ENCODE measurements around the gene ZC3H11A. TPM values are rescaled to one million over a fixed set of nuclear protein-coding genes. Genes with fewer than 3 reads are reported as not detected.

ZC3H11A gene
- total RNA-seq, 2 donors from 2014 or later: 65.6 to 66.9 TPM

DNA sequence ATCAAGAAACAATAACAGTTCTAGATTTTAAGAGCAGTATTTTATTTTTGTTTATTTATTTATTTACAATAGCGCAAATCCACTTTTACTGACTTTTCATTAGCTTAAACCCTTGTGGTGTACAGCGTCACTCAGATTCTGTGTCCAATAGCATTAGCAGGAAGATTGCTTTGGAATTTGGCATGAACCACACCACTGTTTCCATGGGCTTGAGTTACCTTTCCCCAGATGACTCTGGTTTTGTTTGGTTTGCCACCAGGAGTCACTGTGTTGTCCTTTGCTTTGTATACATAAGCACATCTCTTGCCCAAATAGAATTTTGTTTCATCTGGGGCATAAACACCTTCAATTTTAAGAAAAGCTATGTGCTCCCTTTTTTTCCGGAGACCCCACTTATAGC is 40.1 kb downstream of the ZC3H11A start:
- WGBS, 2 donors: 95 to 97% methylated on average over 3 of the region's 3 CpGs
- peaks cover 8 to 39% of the 10 kb centered on the region in 2 donors for H3K36me3 ChIP-seq (replicated peaks in 1 of 2; ENCODE audit: insufficient read depth in 1 of 2, low read depth in 2 of 2)
- no peak for DNase-seq

GRCh38 chr1:203839081-203839480 is 43.7 kb downstream of the ZC3H11A start:
- no peak for TF ChIP-seq POLR2A (IDR thresholded peaks at IDR 0.05)
- TF ChIP-seq, protein P1, sequence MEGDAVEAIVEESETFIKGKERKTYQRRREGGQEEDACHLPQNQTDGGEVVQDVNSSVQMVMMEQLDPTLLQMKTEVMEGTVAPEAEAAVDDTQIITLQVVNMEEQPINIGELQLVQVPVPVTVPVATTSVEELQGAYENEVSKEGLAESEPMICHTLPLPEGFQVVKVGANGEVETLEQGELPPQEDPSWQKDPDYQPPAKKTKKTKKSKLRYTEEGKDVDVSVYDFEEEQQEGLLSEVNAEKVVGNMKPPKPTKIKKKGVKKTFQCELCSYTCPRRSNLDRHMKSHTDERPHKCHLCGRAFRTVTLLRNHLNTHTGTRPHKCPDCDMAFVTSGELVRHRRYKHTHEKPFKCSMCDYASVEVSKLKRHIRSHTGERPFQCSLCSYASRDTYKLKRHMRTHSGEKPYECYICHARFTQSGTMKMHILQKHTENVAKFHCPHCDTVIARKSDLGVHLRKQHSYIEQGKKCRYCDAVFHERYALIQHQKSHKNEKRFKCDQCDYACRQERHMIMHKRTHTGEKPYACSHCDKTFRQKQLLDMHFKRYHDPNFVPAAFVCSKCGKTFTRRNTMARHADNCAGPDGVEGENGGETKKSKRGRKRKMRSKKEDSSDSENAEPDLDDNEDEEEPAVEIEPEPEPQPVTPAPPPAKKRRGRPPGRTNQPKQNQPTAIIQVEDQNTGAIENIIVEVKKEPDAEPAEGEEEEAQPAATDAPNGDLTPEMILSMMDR (IDR thresholded peaks at IDR 0.05): no peak
- 47 to 51% methylated on average over 5 of the region's 5 CpGs for WGBS, 2 donors
- Histone ChIP-seq H3K9me3 (no peaks in the 10 kb centered on the region), H3K4me3 (no peak overlapping the region), H3K36me3 (replicated peaks in 1 of 2; ENCODE audit: insufficient read depth in 1 of 2, low read depth in 2 of 2) (peaks cover 8 to 33% of the 10 kb centered on the region in 2 donors), H3K4me1 (no peaks in the 10 kb centered on the region), H3K27ac (peak overlapping the region in 1 of 4 donors; percentile 18), H3K27me3 (no peaks in the 10 kb centered on the region)
- ATAC-seq (no peak), DNase-seq (no peak)
- intact Hi-C loops (cut with DNase I): no loop called here

More for the DNA sequence above, 40.1 kb downstream of the ZC3H11A start:
- Histone ChIP-seq H3K4me3 (no peak overlapping the region), H3K9me3 (no peaks in the 10 kb centered on the region), H3K27me3 (no peaks in the 10 kb centered on the region), H3K27ac (no peak overlapping the region), H3K4me1 (no peaks in the 10 kb centered on the region)
- TF ChIP-seq, protein P1 (IDR thresholded peaks at IDR 0.05): no peak
- no peak for TF ChIP-seq POLR2A (IDR thresholded peaks at IDR 0.05)
- no peak for ATAC-seq
- intact Hi-C loops (cut with DNase I): no loop called here

DNA sequence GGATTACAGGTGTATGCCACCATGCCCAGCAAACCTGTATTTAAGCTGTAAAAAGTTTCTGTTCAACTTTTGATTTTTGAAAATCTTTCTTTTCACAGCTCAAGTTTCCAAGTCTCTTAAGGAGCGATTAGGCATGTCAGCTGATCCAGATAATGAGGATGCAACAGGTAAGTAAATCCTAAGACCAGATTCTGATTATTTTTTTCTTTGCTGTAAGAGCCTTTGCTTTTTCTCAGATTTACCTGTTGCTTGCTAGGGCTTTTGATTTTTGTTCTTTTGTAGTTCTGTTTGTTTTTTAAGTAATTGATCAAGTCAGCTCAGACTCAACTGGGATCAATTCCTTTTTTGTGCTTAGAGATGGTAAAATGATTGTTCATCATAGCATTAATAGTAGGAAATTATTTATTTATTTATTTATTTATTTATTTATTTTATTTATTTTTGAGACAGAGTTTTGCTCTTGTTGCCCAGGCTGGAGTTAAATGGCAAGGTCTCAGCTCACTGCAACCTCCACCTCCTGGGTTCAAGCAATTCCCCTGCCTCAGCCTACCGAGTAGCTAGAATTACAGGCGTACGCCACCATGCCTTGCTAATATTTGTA is 44.9 kb downstream of the ZC3H11A start:
- DNase-seq: no peak
- no peaks in the 10 kb centered on the region for H3K9me3 ChIP-seq
- 94 to 96% methylated on average over 4 of the region's 4 CpGs for WGBS, 2 donors
- ATAC-seq: no peak
- TF ChIP-seq, protein P1 (IDR thresholded peaks at IDR 0.05): no peak
- no peak for TF ChIP-seq POLR2A (IDR thresholded peaks at IDR 0.05)
- H3K27me3 ChIP-seq: no peaks in the 10 kb centered on the region
- no peaks in the 10 kb centered on the region for H3K4me1 ChIP-seq
- peaks cover 8 to 27% of the 10 kb centered on the region in 2 donors for H3K36me3 ChIP-seq (replicated peaks in 1 of 2; ENCODE audit: insufficient read depth in 1 of 2, low read depth in 2 of 2)
- H3K4me3 ChIP-seq: no peak overlapping the region
- H3K27ac ChIP-seq: no peak overlapping the region
- intact Hi-C loops (cut with DNase I): no loop called here

GRCh38 chr1:203842559-203842876 is 47.1 kb downstream of the ZC3H11A start:
- no peaks in the 10 kb centered on the region for H3K9me3 ChIP-seq
- H3K4me3 ChIP-seq: no peak overlapping the region
- peaks cover 9 to 24% of the 10 kb centered on the region in 2 donors for H3K36me3 ChIP-seq (replicated peaks in 1 of 2; ENCODE audit: insufficient read depth in 1 of 2, low read depth in 2 of 2)
- no peaks in the 10 kb centered on the region for H3K27me3 ChIP-seq
- TF ChIP-seq, protein P1 (IDR thresholded peaks at IDR 0.05): no peak
- TF ChIP-seq POLR2A (IDR thresholded peaks at IDR 0.05): no peak
- 90 to 96% methylated on average over 2 of the region's 2 CpGs for WGBS, 2 donors
- no peak overlapping the region for H3K27ac ChIP-seq
- ATAC-seq (no peak), DNase-seq (no peak)
- no peaks in the 10 kb centered on the region for H3K4me1 ChIP-seq
- intact Hi-C loops (cut with DNase I): no loop called here

GRCh38 chr1:203843435-203843834 is 48.0 kb downstream of the ZC3H11A start:
- Histone ChIP-seq H3K27ac (no peak overlapping the region), H3K27me3 (no peaks in the 10 kb centered on the region), H3K36me3 (replicated peaks in 1 of 2; ENCODE audit: insufficient read depth in 1 of 2, low read depth in 2 of 2) (peaks cover 14 to 31% of the 10 kb centered on the region in 2 donors), H3K9me3 (no peaks in the 10 kb centered on the region), H3K4me3 (no peak overlapping the region), H3K4me1 (no peaks in the 10 kb centered on the region)
- TF ChIP-seq POLR2A (IDR thresholded peaks at IDR 0.05): no peak
- TF ChIP-seq, protein P1 (IDR thresholded peaks at IDR 0.05): no peak
- DNase-seq: no peak
- WGBS, 2 donors: 82 to 93% methylated on average over 1 of the region's 1 CpG
- intact Hi-C loops (cut with DNase I): no loop called here
- ATAC-seq: no peak
